HG03175 (cell line): ENCODE measurements around the gene RANBP10.

Source experiments
- ATAC-seq: cut with Tn5 transposase; IDR thresholded peaks from one replicate; pipeline ENCODE4 v1.9.1; 2021; ENCODE audit warnings: mild to moderate bottlenecking, moderate library complexity; ENCODE audit not compliant: unreplicated experiment

The RANBP10 gene

GRCh38 chr16:67679935-67680897 is 126.1 kb downstream of the RANBP10 start:
- ATAC-seq = no peak

GRCh38 chr16:67678354-67679023 is 127.9 kb downstream of the RANBP10 start:
- no peak for ATAC-seq

DNA sequence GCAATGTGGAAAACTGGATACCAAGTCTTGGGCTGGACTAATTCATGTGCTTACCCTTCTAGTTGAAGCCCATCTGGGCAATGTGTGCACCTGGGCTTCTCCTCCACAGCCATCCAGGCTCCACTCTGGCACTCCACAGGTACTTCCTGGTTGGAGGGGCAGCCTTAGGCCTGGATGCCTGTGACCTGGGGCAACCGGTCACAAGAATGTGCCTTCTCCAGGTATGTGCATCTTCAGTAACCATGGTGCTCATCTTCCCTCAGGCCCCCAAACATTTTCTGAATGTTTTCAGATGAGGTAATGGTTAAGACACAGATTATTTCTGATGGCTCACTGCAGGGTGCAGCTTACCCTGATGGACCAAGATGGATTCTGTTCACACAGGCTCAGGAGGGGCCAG is 128.6 kb downstream of the RANBP10 start:
- no peak for ATAC-seq

DNA sequence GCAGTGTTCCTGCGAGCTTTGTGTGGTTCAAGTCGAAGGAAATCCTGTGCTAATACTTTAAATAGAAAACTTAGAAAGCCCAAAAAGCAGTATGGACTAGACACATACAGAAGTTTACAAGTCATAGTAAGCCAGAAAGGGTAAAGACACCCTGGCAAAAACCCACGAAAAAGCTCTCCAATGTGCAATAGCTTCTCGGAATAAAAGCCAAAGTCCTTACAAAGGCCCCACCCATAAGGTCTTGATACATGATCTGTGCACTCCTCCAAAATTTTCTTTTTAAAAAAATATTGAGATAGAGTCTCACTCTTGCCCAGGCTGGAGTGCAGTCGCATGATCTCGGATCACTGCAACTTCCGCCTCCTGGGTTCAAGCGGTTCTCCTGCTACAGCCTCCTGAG is 129.4 kb downstream of the RANBP10 start:
- ATAC-seq = no peak

DNA sequence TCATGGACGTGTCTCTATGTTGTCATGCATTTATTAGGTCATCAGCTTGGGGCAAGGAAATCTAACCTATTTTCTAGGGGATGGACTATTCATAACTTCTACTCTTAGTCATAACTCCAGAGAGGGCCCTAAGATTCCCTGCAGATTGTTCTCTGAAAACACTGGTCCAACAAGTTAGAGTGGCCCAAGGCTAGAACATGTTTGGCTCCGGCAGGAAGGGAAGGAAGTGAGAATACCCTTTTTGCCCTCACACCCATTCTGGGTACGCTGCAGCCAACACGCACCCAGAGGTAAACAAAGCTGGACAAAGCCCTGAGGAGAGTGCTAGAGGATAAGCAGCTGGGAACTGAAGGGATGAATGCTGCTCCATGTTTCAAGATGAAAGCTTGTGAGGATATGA is 129.8 kb downstream of the RANBP10 start:
- ATAC-seq = no peak

DNA sequence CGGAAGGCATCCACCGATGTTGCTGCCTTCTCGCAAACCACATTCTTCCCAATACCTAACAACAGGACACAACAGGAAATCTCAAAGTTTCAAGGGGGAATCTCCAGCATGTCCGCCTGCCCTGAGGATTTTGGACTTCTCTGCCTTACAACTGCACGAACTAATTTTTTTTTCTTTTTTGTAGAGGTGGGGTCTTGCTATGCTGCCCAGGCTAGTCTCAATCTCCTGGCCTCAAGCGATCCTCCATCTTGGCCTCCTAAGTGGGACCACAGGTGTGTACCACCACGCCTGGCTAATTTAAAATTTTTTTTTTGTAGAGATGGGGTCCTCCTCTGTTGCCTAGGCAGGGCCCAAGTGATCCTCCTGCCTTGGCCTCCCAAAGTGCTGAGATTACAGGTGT is 130.4 kb downstream of the RANBP10 start:
- ATAC-seq = no peak

DNA sequence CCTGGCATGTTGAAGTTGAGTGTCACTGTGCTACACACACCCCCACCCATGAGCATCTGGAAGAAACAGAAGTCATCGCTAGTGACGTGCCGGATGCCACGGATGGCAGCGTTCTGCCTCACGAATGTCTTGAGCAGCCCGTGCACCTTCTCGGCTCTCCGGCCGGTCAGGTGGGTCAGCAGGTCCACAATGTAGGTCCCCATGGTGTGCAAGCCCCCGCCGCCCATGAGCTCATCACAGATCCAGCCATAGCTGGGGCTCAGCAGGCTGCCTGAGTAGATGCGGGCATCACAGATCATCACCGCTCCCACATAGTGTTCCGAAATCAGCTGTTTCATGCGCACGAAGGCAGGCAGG is 130.8 kb downstream of the RANBP10 start:
- ATAC-seq = no peak

DNA sequence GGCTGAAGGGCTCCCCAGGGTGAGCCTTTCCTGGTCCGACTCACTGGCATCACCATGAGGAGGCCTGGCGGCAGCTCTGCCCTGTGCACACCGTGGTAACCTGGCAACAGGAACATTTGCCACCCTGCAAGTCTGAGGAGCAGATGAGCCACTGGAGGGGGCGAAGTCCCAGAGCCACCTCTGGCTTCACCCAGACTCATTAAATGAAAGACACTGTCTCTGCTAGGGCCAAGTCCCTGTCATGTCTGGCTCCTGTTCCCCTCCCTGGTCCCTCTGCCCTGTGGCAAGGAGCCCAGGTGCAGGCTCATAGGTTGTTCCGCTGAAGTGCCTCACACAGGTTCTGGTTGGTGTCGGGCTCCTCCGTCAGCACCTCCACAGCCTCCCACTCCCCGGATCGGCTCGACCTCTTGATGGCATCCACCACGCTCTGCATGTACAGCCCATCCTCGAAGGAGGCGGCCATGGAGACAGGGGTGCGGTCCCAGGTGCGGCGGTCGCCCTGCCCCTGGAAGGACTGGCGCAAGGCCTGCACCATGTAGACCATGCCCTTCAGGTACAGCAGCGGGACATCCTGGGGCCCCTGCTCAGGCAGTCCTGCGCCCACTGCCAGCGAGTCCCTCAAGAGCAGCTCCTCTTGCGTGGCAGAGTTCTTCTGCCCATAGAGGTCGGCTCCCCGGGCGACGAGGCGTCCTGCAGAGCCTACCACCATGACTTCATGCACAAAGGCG is 131.3 kb downstream of the RANBP10 start:
- no peak for ATAC-seq

GRCh38 chr16:67673712-67674580 is 132.4 kb downstream of the RANBP10 start:
- ATAC-seq = no peak
